HG03439 (cell line): ENCODE measurements around the gene EBF4.

ENCODE experiments used
- ATAC-seq: cut with Tn5 transposase; IDR thresholded peaks from one replicate; pipeline ENCODE4 v1.9.1; 2021; ENCODE audit warnings: mild to moderate bottlenecking, moderate library complexity; ENCODE audit not compliant: unreplicated experiment

The EBF4 gene

GRCh38 chr20:2692036-2692885 lies at the start of gene EBF4:
Gene EBF4 (plus strand): TSS chr20:2692780. CDS start chr20:2693646, 866 bp downstream.
- no peak for ATAC-seq

DNA sequence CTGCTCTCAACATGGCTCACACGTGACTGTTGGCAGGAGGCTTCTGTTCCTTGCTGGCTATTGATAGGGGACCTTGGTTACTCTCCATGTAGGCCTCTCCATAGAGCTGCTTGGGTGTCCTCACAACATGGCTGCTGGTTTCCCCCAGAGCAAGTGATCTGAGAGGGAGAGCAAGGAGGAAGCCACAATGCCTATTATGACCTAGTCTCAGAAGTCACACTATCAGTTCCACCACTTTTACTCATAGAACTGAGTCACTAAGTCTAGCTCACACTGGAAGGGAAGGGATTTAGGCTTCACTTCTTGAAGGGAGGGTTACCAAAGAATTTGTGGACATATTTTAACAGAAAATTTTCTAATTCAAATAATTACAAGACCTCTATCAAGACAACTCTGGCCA lies 48.9 kb upstream of the EBF4 start:
- no peak for ATAC-seq

- ATAC-seq: peak; percentile 77
Measured at GRCh38 chr20:2651772-2652723, 40.5 kb upstream of the EBF4 start, which contains the start of gene NOP56. Gene NOP56 (plus strand): TSS chr20:2652632. CDS start chr20:2652661, 29 bp downstream.

DNA sequence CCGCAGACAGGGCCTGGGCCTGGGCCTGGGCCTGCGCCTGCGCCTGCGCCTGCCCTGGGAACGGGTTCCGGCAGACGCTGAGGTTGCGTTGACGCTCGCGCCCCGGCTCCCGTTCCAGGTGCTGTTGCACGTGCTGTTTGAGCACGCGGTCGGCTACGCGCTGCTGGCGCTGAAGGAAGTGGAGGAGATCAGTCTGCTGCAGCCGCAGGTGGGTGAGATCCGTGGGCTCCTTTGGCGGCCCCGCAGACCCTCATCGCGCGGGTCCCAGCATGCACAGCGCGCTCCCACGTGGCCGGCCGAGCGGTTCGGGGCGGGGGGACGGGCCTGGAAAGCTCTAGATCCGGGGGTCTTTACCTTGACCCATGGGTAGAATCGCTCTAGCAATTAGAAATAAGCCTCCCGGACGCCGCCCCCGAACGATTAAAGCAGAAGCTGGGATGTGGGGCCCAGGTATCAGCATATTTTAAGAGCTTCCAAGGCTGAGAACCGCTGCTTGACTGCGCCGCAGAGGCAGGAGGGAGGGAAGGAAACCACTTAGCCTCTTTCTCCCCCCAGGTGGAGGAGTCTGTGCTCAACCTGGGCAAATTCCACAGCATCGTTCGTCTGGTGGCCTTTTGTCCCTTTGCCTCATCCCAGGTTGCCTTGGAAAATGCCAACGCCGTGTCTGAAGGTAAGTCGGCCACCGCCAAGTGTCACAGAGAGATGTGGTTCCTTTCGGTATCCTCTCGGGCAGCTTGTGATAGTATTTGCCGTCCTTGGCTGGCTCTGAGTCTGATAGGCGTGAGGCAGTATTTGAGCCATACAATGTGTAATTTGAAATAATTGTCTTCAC lies 39.6 kb upstream of the EBF4 start:
- peak; percentile 54 for ATAC-seq

DNA sequence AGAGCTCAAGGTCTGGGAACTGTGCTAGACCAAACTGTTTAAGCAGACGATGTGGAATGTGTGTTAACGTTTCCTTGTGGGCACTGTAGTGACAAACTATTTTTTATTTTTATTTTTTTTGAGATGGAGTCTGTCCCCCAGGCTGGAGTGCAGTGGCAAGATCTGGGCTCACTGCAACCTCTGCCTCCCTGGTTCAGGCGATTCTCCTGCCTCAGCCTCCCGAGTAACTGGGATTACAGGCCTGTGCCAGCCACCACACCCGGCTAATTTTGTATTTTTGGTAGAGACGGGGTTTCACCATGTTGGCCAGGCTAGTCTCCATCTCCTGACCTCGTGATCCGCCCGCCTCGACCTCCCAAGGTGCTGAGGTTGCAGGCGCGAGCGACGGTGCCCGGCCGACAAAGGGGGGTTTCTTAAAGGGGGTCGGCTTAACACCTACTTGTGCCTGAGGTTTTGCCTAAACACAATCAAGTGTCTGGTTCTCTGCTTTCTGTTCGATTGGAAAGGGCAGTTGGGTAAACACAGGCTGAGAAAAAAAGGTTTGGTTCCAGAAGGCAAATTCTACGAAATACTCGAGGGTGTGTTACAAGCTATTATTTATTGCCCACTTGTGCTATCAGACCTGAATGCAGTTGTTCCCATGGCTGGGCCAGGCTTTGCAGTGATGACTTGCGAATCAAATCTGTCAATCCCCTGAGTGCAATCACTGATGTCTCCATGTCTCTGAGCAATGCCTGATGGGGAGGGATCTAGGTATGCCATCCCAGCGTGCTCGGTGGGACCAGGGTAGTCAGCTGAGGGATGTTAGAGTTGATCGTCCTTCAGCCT lies 38.8 kb upstream of the EBF4 start:
- ATAC-seq: no peak

DNA sequence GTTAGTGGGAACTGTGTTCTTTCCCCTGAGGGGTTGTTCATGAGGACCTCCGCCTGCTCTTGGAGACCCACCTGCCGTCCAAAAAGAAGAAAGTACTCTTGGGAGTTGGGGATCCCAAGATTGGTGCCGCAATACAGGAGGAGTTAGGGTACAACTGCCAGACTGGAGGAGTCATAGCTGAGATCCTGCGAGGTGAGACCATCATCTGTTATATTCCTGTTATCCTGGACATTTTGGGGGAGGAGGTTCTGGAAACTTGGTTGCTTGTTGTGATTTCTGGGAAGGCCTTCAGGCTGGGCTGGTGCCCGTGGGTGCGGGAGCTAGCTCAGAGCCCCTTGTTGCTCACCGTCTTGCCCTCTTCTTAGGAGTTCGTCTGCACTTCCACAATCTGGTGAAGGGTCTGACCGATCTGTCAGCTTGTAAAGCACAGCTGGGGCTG lies 38.2 kb upstream of the EBF4 start:
- ATAC-seq: no peak

- no peak for ATAC-seq
Measured at GRCh38 chr20:2654831-2655230, 37.7 kb upstream of the EBF4 start.

GRCh38 chr20:2655331-2656116 lies 37.1 kb upstream of the EBF4 start:
- no peak for ATAC-seq

- ATAC-seq: no peak
Measured at GRCh38 chr20:2656471-2657117, 36.0 kb upstream of the EBF4 start.

- ATAC-seq: no peak
Measured at GRCh38 chr20:2657241-2657640, 35.3 kb upstream of the EBF4 start.

- no peak for ATAC-seq
Measured at GRCh38 chr20:2657674-2658073, 34.9 kb upstream of the EBF4 start.

- ATAC-seq: no peak
Measured at GRCh38 chr20:2658414-2659354, 33.9 kb upstream of the EBF4 start.

DNA sequence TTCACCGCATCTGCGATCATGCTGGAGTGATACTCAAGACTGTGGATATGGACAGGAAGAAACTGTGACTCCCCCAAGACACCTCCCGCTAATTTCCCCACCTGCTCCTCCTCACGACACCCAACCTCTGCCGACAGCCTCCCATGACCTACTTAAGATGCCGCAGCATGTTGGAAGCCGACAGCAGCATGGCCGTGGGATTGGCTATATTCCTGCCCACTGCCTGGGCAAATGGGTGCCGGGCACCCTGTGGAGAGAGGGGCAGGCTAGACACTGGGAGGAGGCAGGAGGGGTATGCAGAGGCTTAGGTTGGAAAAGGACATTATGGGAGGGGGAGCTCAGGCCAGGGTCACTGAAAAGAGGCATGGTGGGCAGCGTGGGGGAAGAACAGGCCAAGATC lies 33.0 kb upstream of the EBF4 start:
- ATAC-seq: no peak

GRCh38 chr20:2663364-2663886 lies 29.2 kb upstream of the EBF4 start:
- ATAC-seq: no peak

DNA sequence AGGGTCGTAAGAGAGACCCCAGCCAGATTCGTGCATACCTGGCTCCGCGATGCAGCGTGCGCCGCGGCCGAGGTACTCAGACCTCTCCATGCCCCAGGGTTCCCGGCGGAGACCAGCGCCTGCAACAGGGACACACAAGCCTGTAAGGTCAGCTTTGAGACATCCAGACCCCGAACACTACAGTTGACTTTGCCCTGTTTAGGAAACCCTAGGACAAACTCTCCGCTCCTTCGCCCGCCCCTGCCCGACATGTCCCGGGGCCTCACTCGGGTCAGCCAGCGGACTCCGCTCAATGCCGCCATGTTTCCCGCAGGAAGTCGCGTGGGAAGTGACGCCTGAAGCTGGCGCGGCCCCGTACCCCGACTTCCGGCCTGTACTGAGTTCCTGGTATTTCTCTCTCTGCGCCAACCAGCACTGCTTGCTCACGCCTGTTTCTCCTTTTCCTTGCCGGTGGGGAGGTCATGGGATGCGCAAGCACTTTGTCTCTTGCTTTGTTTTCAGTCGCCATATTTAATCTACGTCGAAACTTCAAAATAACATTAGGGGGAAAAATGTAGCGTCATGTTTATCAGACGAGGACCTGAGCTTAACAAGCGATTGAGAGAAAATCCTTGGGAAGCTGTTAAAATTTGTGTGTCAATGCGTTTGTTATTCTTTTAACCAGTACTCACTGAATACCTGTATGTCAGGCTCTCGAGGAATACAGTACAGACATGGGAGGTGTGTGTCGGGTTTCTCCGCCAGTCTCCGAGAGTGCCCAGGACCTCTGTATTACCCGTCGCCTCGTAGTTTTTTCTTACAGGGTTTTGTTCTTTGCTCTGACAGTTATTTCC lies 28.5 kb upstream of the EBF4 start, which contains the start of gene IDH3B:
TSS of gene IDH3B (minus strand) at position 330 of the 833 bp plus-strand sequence. CDS start at position 302, 28 bp downstream.
- ATAC-seq: peak; percentile 91

- ATAC-seq: no peak
Measured at GRCh38 chr20:2671977-2672376, 20.6 kb upstream of the EBF4 start.
